ENCODE results near the gene TBX5.

DNA sequence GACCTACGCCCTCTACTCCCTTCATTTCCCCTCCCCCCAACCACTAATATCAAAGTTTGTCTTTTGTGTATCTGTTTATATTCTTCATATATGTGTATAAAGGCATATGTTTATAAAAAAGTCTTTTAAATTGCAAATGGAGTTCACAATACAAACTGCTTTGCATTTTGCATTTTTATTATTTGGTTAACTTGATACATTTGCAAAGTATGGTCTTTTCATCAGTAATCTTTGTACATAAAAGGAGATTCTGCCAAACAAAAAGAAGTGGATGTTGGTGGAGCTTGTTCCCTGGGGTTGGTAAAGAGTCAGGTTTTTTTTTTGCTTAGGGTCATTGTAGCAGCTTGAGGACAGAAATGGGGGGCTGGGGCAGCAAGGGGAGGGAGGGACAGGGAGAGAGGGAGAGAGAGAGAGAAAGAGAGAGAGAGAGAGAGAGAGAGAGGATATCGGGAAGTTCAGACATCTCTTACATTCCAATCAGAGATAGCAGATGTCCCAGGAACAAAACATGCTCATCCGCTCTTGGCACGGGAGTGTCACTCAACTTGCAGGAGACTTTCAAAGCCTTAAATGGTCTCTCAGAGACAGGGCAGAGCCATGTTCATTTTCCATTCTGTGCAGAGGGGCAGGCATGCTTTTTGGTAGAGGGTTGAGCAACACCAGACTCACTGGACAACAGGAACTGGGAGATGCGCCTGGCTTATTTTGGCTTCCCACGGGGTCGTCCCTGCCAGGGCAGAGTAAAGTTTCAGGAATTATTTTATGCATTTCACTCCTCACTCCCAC, 44.8 kb upstream of the TBX5 start:
- TF ChIP-seq, protein P1, sequence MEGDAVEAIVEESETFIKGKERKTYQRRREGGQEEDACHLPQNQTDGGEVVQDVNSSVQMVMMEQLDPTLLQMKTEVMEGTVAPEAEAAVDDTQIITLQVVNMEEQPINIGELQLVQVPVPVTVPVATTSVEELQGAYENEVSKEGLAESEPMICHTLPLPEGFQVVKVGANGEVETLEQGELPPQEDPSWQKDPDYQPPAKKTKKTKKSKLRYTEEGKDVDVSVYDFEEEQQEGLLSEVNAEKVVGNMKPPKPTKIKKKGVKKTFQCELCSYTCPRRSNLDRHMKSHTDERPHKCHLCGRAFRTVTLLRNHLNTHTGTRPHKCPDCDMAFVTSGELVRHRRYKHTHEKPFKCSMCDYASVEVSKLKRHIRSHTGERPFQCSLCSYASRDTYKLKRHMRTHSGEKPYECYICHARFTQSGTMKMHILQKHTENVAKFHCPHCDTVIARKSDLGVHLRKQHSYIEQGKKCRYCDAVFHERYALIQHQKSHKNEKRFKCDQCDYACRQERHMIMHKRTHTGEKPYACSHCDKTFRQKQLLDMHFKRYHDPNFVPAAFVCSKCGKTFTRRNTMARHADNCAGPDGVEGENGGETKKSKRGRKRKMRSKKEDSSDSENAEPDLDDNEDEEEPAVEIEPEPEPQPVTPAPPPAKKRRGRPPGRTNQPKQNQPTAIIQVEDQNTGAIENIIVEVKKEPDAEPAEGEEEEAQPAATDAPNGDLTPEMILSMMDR (IDR thresholded peaks at IDR 0.05) = no peak
- TF ChIP-seq POLR2A (IDR thresholded peaks at IDR 0.05) = no peak

Data from right lobe of liver (tissue), 4 donors.